Kidney epithelial cell (primary cell): ENCODE data around the gene MUC4. TPM values are rescaled to one million over a fixed set of nuclear protein-coding genes. Genes with fewer than 3 reads are reported as not detected.
"Not testable (repeated sequence)": the region's sequence is repeated elsewhere in the genome, so short reads cannot be mapped to it uniquely, and the experiment has no call there.

ENCODE experiments used
- DNase-seq: peaks from one replicate; pipeline ENCODE4 v3.0.0-alpha.2; 2010; ENCODE audit warnings: low read depth
- H3K27me3 ChIP-seq: 2 replicates; pipeline ENCODE4 v1.6.0; 2011; ENCODE audit warnings: low read length; ENCODE audit not compliant: control insufficient read depth, insufficient read depth
- H3K36me3 ChIP-seq: 2 replicates; pipeline ENCODE4 v1.5.1; 2011; ENCODE audit warnings: low read length; ENCODE audit not compliant: control insufficient read depth, insufficient read depth
- H3K4me3 ChIP-seq: 2 replicates; pipeline ENCODE4 v1.5.1; 2011; ENCODE audit warnings: low read depth, mild to moderate bottlenecking, control low read depth, low read length
- total RNA-seq: library from RNA; depleted of rRNA; stranded (reverse); fragments of >200 nt; gene quantifications from 2 replicates; pipeline ENCODE4 v1.2.3, GENCODE V29; 2015
- TF ChIP-seq, protein P1 (sequence below): IDR thresholded peaks from 2 replicates; pipeline ENCODE4 v1.5.1; 2011; ENCODE audit warnings: mild to moderate bottlenecking, moderate library complexity, low read length, control low read depth, inconsistent platforms; ENCODE audit not compliant: insufficient read depth, poor library complexity, severe bottlenecking

MUC4 gene
- total RNA-seq, 1 donor from 2014 or later, result 6.9 TPM

DNA sequence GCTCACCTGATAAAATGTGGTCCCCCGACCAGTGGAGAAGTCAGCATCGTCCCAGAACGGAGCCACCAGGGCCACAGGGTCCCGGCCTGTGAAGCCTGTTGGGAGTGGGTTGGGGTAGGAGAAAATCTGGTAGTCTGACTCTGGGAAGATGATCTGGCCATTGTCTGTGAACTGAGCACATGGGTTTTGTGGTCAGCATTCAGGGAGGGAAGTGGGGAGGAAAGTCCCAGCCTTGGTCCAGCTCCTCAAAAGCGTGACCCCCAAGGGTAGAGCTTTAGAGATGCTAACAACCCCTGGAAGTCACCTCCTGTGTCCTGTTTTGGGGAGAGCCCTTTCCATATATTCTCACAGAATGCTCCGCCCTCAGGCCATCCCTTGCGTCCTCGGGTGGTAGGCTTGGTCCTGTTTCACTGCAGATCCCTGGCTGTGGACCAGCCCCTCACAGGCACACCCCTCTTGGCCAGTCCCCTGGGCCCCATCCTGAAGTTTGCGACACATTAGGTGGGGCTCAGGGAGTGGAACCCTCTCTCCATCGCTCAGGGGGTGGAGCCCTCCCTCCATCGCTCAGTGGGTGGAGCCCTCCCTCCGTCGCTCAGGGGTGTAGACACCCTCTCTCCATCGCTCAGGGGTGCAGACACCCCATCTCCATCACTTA lies 40.0 kb downstream of the MUC4 start:
- H3K27me3 ChIP-seq, result peaks cover 2% of the 10 kb centered on the region
- H3K4me3 ChIP-seq, result no peak overlapping the region
- TF ChIP-seq, protein P1, sequence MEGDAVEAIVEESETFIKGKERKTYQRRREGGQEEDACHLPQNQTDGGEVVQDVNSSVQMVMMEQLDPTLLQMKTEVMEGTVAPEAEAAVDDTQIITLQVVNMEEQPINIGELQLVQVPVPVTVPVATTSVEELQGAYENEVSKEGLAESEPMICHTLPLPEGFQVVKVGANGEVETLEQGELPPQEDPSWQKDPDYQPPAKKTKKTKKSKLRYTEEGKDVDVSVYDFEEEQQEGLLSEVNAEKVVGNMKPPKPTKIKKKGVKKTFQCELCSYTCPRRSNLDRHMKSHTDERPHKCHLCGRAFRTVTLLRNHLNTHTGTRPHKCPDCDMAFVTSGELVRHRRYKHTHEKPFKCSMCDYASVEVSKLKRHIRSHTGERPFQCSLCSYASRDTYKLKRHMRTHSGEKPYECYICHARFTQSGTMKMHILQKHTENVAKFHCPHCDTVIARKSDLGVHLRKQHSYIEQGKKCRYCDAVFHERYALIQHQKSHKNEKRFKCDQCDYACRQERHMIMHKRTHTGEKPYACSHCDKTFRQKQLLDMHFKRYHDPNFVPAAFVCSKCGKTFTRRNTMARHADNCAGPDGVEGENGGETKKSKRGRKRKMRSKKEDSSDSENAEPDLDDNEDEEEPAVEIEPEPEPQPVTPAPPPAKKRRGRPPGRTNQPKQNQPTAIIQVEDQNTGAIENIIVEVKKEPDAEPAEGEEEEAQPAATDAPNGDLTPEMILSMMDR, result no peak
- no peaks in the 10 kb centered on the region for H3K36me3 ChIP-seq
- DNase-seq, result no peak

DNA sequence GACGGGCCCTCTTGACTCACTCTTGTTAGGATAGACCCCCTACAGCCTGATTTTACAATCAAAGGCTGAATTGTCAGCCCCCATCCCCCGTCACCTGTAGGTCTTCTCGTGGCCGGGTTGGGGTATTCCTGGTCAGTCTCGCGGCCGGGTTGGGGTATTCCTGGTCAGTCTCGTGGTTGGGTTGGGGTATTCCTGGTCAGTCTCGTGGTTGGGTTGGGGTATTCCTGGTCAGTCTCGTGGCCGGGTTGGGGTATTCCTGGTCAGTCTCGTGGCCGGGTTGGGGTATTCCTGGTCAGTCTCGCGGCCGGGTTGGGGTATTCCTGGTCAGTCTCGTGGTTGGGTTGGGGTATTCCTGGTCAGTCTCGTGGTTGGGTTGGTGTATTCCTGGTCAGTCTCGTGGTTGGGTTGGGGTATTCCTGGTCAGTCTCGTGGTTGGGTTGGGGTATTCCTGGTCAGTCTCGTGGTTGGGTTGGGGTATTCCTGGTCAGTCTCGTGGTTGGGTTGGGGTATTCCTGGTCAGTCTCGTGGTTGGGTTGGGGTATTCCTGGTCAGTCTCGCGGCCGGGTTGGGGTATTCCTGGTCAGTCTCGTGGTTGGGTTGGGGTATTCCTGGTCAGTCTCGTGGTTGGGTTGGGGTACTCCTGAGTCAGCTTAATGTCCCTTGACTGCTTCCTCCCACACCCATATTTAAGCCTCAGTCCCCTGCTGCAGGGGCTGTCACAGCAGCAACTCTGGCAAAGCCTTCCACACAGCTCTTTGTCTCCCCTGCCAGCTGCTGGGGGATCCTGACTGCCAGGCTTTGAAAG lies 40.7 kb downstream of the MUC4 start:
- not testable (repeated sequence) for H3K4me3 ChIP-seq, H3K36me3 ChIP-seq, DNase-seq, H3K27me3 ChIP-seq

DNA sequence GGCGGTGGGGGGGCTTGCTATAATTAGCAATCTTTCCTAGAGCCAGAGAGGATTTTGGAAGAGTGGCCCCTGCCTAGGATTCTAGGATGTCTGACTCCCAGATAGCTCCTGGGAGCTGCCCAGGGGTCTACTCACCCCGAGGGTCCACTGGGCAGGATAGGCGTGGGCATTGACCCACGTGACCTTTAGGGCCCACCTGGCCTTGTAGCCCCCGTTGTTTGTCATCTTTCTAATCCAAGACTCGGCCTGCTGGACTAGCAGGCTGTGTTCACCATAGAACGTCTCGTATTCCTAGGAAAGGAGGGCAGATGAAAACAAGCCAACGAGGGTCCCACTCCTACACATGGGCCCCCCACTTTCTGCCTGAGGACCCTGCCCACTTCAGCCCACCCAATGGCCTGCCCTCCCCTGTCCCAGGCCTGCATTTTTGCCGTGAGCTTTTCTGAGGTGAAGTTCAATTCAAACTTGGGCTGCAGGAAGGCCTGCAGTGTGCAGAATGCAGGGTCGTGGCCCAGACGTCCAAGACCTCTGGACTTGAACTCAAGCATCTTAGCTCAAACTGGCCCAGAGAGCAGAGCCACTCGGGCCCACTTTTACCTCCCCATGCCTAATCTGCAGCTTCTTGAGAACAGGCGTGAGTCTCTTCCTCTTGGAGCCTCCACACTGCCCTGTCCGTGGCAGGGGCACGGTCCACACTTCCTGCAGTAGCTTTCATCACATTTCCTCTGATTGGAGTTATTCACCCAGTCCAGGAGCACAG lies 41.5 kb downstream of the MUC4 start:
- no peak for DNase-seq
- TF ChIP-seq, protein P1, result no peak
- H3K36me3 ChIP-seq, result no peaks in the 10 kb centered on the region
- H3K27me3 ChIP-seq, result peaks cover 2% of the 10 kb centered on the region
- no peak overlapping the region for H3K4me3 ChIP-seq

DNA sequence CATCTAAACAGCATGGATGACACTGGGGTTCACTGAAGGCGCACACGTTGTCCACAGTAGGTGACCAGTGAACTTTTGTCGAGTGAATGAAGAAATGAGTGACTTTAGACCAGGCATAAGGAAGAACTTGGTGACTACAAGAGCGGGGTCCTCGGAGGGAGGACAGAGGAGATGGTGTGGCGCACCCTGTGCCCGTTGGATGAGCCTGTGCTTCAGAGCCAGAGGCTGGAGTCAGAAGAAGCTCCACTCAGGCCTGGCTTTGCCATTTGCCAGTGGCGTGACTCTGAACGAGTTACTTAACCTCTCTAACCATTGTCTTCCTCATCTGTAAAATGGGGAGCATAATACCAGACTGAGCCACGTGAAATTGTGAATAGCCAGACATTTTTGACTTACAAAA lies 42.2 kb downstream of the MUC4 start:
- DNase-seq, result no peak
- no peak overlapping the region for H3K4me3 ChIP-seq
- H3K27me3 ChIP-seq, result peaks cover 4% of the 10 kb centered on the region
- H3K36me3 ChIP-seq, result no peaks in the 10 kb centered on the region
- TF ChIP-seq, protein P1, result no peak

DNA sequence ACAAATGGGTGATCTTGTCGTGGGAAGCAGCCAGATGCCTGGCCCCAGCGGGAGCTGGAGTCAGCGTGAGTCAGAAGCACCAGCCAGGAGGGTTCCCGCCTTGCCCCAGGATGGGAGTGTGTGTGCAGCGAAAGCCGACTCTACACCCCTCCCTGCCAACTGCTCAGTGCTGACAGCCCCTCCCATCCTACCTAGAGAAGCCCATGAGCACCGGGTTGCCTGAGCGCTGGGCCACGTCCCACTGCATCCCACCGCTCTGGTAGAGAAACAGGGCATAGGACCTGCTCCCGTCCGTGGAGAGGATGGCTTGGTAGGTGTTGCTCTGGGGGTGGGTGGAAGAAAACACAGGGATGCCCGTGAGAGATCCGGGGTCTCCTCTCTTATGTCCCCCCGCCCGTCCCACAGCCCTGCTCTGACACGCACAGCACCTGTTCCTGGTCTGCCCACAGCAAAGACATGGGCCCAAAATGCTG lies 42.9 kb downstream of the MUC4 start:
- TF ChIP-seq, protein P1, result no peak
- DNase-seq, result no peak

DNA sequence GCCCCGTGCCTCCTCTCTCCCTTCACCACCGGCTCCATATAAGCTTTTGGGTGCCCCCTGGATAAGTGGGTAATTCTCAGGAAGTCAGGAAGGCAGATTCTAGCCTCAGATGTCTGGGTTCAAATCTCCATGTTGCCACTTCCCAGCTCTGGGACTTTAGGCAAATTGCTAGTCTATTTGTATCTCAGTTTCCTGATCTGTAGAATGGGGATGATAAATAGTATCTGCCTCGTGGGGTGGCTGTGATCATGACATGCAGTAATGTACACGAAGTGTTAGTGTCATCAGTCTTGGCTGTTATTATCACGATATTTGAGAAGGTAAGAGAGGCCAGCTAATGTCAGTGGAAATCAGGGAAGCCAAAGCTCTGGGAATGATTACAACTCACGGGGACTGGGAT lies 43.3 kb downstream of the MUC4 start:
- Histone ChIP-seq H3K4me3 (no peak overlapping the region), H3K36me3 (no peaks in the 10 kb centered on the region)
- DNase-seq, result no peak

More for the DNA sequence above, 42.9 kb downstream of the MUC4 start:
- Histone ChIP-seq H3K36me3 (no peaks in the 10 kb centered on the region), H3K4me3 (no peak overlapping the region), H3K27me3 (peaks cover 10% of the 10 kb centered on the region)

More for the DNA sequence above, 43.3 kb downstream of the MUC4 start:
- TF ChIP-seq, protein P1, result no peak
- peaks cover 15% of the 10 kb centered on the region for H3K27me3 ChIP-seq
